ENCODE measurements around the gene SLC7A11. TPM values are rescaled to one million over a fixed set of nuclear protein-coding genes. Genes with fewer than 3 reads are reported as not detected.
A peak's percentile ranks its signal among the peaks of the same experiment; 100 is the strongest.

Gene SLC7A11
- total RNA-seq, 1 experiment from 2014 or later: 14.0 TPM

DNA sequence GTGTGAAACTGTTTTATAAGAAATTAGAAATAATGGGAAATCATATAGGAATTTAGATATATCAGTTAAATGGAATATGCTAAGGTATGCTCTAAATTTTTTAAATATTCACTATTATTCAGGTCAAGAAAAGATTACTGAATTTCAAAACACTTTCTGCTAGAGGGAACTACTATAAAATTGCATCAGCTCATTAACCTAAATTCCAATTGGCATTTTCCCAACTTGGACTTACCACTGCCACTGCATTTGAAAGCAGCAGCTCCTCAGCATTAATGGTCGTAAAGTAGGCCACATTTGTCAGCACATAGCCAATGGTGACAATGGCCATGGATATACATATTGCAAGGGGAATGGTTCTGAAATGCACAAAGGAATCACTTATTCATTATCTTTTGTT is 57.3 kb downstream of the SLC7A11 start:
- Histone ChIP-seq H4K20me1 (ENCODE audit: low read length) (no peaks in the 10 kb centered on the region), H3F3A (ENCODE audit: low read length, unreplicated experiment) (no peaks in the 10 kb centered on the region), H3K4me1 (ENCODE audit: insufficient read depth, low read length) (no peaks in the 10 kb centered on the region), H2AFZ (ENCODE audit: low read length) (no peak overlapping the region), H3K27ac (ENCODE audit: low read length) (no peak overlapping the region), H3K4me3 (ENCODE audit: low read length) (no peak overlapping the region), H3K9me3 (ENCODE audit: low read length) (no peaks in the 10 kb centered on the region), H3K9me2 (replicated peaks; ENCODE audit: low read length) (no peaks in the 10 kb centered on the region), H3K79me2 (ENCODE audit: low read length) (no peaks in the 10 kb centered on the region), H3K27me3 (ENCODE audit: low read length) (no peaks in the 10 kb centered on the region), H3K4me2 (ENCODE audit: low read length) (no peak overlapping the region), H3K9ac (ENCODE audit: low read length) (no peak overlapping the region), H3K36me3 (ENCODE audit: low read depth, low read length) (peaks cover 9% of the 10 kb centered on the region; the same call in 1 of the 2 replicates)
- ChIA-PET CTCF (no interaction called here), POLR2A (ENCODE audit: unreplicated experiment) (no interaction called here)
- DNase-seq: no peak
- TF ChIP-seq EZH2 (IDR thresholded peaks at IDR 0.05; ENCODE audit: low read length, unreplicated experiment) (no peak), CTCF (conservative IDR thresholded peaks at IDR 0.05; ENCODE audit: low read depth, low read length) (no peak), EZH2phosphoT487 (IDR thresholded peaks at IDR 0.05; ENCODE audit: borderline replicate concordance, low read length) (no peak)
- no TSS peak for BruUV-seq (replicated peaks)
- intact Hi-C loops (cut with micrococcal nuclease): loop anchor here (5.0 to 10.0 kb wide), 4 partner anchors 93 to 497 kb away; no protein-coding TSS in a partner anchor
- no peak for ATAC-seq

GRCh38 chr4:138182838-138183426 is 59.2 kb downstream of the SLC7A11 start:
- TF ChIP-seq EZH2 (IDR thresholded peaks at IDR 0.05; ENCODE audit: low read length, unreplicated experiment) (no peak), EZH2phosphoT487 (IDR thresholded peaks at IDR 0.05; ENCODE audit: borderline replicate concordance, low read length) (no peak), CTCF (conservative IDR thresholded peaks at IDR 0.05; ENCODE audit: low read depth, low read length) (peak; percentile 73)
- POLR2A ChIA-PET (ENCODE audit: unreplicated experiment): no interaction called here
- Histone ChIP-seq H3K4me3 (ENCODE audit: low read length) (no peak overlapping the region), H3K4me2 (ENCODE audit: low read length) (no peak overlapping the region), H3F3A (ENCODE audit: low read length, unreplicated experiment) (no peaks in the 10 kb centered on the region), H3K27me3 (ENCODE audit: low read length) (no peaks in the 10 kb centered on the region), H3K27ac (ENCODE audit: low read length) (no peak overlapping the region), H4K20me1 (ENCODE audit: low read length) (no peaks in the 10 kb centered on the region), H3K9me3 (ENCODE audit: low read length) (no peaks in the 10 kb centered on the region), H3K4me1 (ENCODE audit: insufficient read depth, low read length) (no peaks in the 10 kb centered on the region), H3K9me2 (replicated peaks; ENCODE audit: low read length) (no peaks in the 10 kb centered on the region), H3K36me3 (ENCODE audit: low read depth, low read length) (peaks cover 18% of the 10 kb centered on the region), H2AFZ (ENCODE audit: low read length) (no peak overlapping the region), H3K79me2 (ENCODE audit: low read length) (no peaks in the 10 kb centered on the region), H3K9ac (ENCODE audit: low read length) (no peak overlapping the region)
- intact Hi-C loops (cut with micrococcal nuclease): loop anchor here (5.0 to 10.0 kb wide), 4 partner anchors 91 to 499 kb away; no protein-coding TSS in a partner anchor
- ATAC-seq: peak; percentile 15; the same call in 1 of the 2 replicates
- BruUV-seq (replicated peaks): no TSS peak
- CTCF ChIA-PET: interaction anchor here (1.2 to 1.7 kb wide), 3 partner anchors 93 to 339 kb away, joined by 3 to 8 read pairs (median 3); no protein-coding TSS in a partner anchor
- peak; percentile 67 for DNase-seq

- Histone ChIP-seq H3K9ac (ENCODE audit: low read length) (no peak overlapping the region), H3K9me3 (ENCODE audit: low read length) (no peaks in the 10 kb centered on the region), H3K27ac (ENCODE audit: low read length) (no peak overlapping the region), H3K4me3 (ENCODE audit: low read length) (no peak overlapping the region), H3K4me2 (ENCODE audit: low read length) (no peak overlapping the region), H2AFZ (ENCODE audit: low read length) (no peak overlapping the region), H4K20me1 (ENCODE audit: low read length) (no peaks in the 10 kb centered on the region), H3K9me2 (replicated peaks; ENCODE audit: low read length) (no peaks in the 10 kb centered on the region), H3K79me2 (ENCODE audit: low read length) (no peaks in the 10 kb centered on the region), H3K27me3 (ENCODE audit: low read length) (no peaks in the 10 kb centered on the region), H3K4me1 (ENCODE audit: insufficient read depth, low read length) (no peaks in the 10 kb centered on the region), H3K36me3 (ENCODE audit: low read depth, low read length) (peaks cover 22% of the 10 kb centered on the region), H3F3A (ENCODE audit: low read length, unreplicated experiment) (no peaks in the 10 kb centered on the region)
- DNase-seq: no peak
- no peak for TF ChIP-seq EZH2 (IDR thresholded peaks at IDR 0.05; ENCODE audit: low read length, unreplicated experiment)
- no peak for TF ChIP-seq CTCF (conservative IDR thresholded peaks at IDR 0.05; ENCODE audit: low read depth, low read length)
- TF ChIP-seq EZH2phosphoT487 (IDR thresholded peaks at IDR 0.05; ENCODE audit: borderline replicate concordance, low read length): no peak
- intact Hi-C loops (cut with micrococcal nuclease): loop anchor here (5.0 to 10.0 kb wide), 4 partner anchors 89 to 501 kb away; no protein-coding TSS in a partner anchor
- ChIA-PET POLR2A (ENCODE audit: unreplicated experiment) (no interaction called here), CTCF (no interaction called here)
- no TSS peak for BruUV-seq (replicated peaks)
- ATAC-seq: no peak
These were observed 60.9 kb downstream of the SLC7A11 start for GRCh38 chr4:138181287-138181686.

Data from PC-3 (cell line).